GM23248 (cell line): ENCODE results near the gene BCAP31. TPM values are rescaled to one million over a fixed set of nuclear protein-coding genes. Genes with fewer than 3 reads are reported as not detected.

Source experiments
- DNase-seq: peaks from one replicate; pipeline ENCODE4 v3.0.0-alpha.2; 2015
- H2AFZ ChIP-seq: fragments of 200-600 bp; sonication (generic); 2 replicates; pipeline ENCODE4 v1.6.1; 2016; ENCODE audit warnings: antibody characterized with exemption
- H3F3A ChIP-seq: fragments of 200-600 bp; sonication (generic); 2 replicates; pipeline ENCODE4 v1.6.1; 2016; ENCODE audit warnings: mild to moderate bottlenecking, antibody characterized with exemption, mixed run types; ENCODE audit not compliant: insufficient read depth
- H3K27ac ChIP-seq: fragments of 200-600 bp; sonication (generic); 2 replicates; pipeline ENCODE4 v1.5.1; 2016; ENCODE audit warnings: mild to moderate bottlenecking
- H3K27me3 ChIP-seq: fragments of 200-600 bp; sonication (generic); replicated peaks from 2 replicates; pipeline ENCODE4 v1.6.1; 2016; ENCODE audit warnings: mild to moderate bottlenecking; ENCODE audit not compliant: insufficient read depth
- H3K36me3 ChIP-seq: fragments of 200-600 bp; sonication (generic); 2 replicates; pipeline ENCODE4 v1.6.1; 2016; ENCODE audit warnings: low read depth, mild to moderate bottlenecking
- H3K4me1 ChIP-seq: fragments of 200-600 bp; sonication (generic); 2 replicates; pipeline ENCODE4 v1.6.1; 2016; ENCODE audit warnings: mild to moderate bottlenecking; ENCODE audit not compliant: insufficient read depth
- H3K4me2 ChIP-seq: fragments of 200-600 bp; sonication (generic); one replicate; pipeline ENCODE4 v1.6.1; 2016; ENCODE audit warnings: mild to moderate bottlenecking; ENCODE audit not compliant: unreplicated experiment
- H3K4me3 ChIP-seq: fragments of 200-600 bp; sonication (generic); 2 replicates; pipeline ENCODE4 v1.5.1; 2016; ENCODE audit warnings: mild to moderate bottlenecking
- H3K79me2 ChIP-seq: fragments of 200-600 bp; sonication (generic); 2 replicates; pipeline ENCODE4 v1.6.1; 2016; ENCODE audit warnings: mild to moderate bottlenecking; ENCODE audit not compliant: insufficient read depth
- H3K9ac ChIP-seq: fragments of 200-600 bp; sonication (generic); 2 replicates; pipeline ENCODE4 v1.6.1; 2016; ENCODE audit warnings: mild to moderate bottlenecking
- H3K9me2 ChIP-seq: fragments of 200-600 bp; sonication (generic); 2 replicates; pipeline ENCODE4 v1.6.1; 2016; ENCODE audit warnings: mixed run types, mild to moderate bottlenecking, moderate library complexity; ENCODE audit not compliant: insufficient read depth
- H3K9me3 ChIP-seq: fragments of 200-600 bp; sonication (generic); one replicate; pipeline ENCODE4 v1.6.1; 2017; ENCODE audit warnings: low read depth
- H4K20me1 ChIP-seq: fragments of 200-600 bp; sonication (generic); 2 replicates; pipeline ENCODE4 v1.6.0; 2016; ENCODE audit not compliant: insufficient read depth
- EZH2 ChIP-seq: fragments of 200-600 bp; sonication (generic); IDR thresholded peaks from 2 replicates; pipeline ENCODE4 v1.6.1; 2018; ENCODE audit warnings: antibody characterized with exemption, mild to moderate bottlenecking; ENCODE audit not compliant: insufficient read depth, poor library complexity, severe bottlenecking
- EZH2phosphoT487 ChIP-seq: fragments of 200-600 bp; sonication (generic); IDR thresholded peaks from 2 replicates; pipeline ENCODE4 v1.6.1; 2018; ENCODE audit warnings: antibody characterized with exemption, moderate library complexity, mild to moderate bottlenecking, low read depth; ENCODE audit not compliant: insufficient read depth
- WGBS, 2 experiments: methylation state at CpG; one replicate each; pipeline ENCODE4 v1.1.6; 2015 to 2017; ENCODE audit warnings: low lambda C conversion rate in 2 of 2, low coverage in 1 of 2; ENCODE audit errors: missing lambda C conversion rate in 2 of 2; 5-methylcytosine and 5-hydroxymethylcytosine counted together
- in situ Hi-C: fragments of 300-500 bp; cut with MboI; formaldehyde crosslinking; loops from 2 replicates; pipeline ENCODE4 v1.15.0; 2020
- polyA plus RNA-seq: library from polyadenylated mRNA; unstranded; fragments of >200 nt; fragmentation: Nextera tagmentation; extraction: Ambion mirVana; gene quantifications from 2 replicates; pipeline ENCODE4 v1.2.1, GENCODE V29; 2016
- small RNA-seq: library from RNA; depleted of rRNA; stranded (forward); fragments of <200 nt; gene quantifications from one replicate; pipeline ENCODE3, GENCODE V24; 2014; ENCODE audit warnings: low read depth, low replicate concordance
- total RNA-seq: library from RNA; depleted of rRNA; stranded (reverse); fragments of >200 nt; shearing (Covaris generic); gene quantifications from 2 replicates; pipeline ENCODE4 v1.2.3, GENCODE V29; 2014; rRNA removed

BCAP31 gene
- total and polyA plus RNA-seq, 2 experiments from 2014 or later = 180 to 317 TPM

- H3K4me2 ChIP-seq = no peak overlapping the region
- no peaks in the 10 kb centered on the region for H3F3A ChIP-seq
- H3K79me2 ChIP-seq = no peaks in the 10 kb centered on the region
- H3K27me3 ChIP-seq = peaks cover 6% of the 10 kb centered on the region; the same call in 1 of the 2 replicates
- no peaks in the 10 kb centered on the region for H3K4me1 ChIP-seq
- 73 to 88% methylated on average over 7 to 8 of the region's 13 CpGs for WGBS, 2 experiments
- no peak overlapping the region for H3K4me3 ChIP-seq
- no peaks in the 10 kb centered on the region for H3K9me2 ChIP-seq
- in situ Hi-C loops = loop anchor here (25.0 kb wide), 1 partner anchor 689 kb away; no protein-coding TSS in a partner anchor
- no peaks in the 10 kb centered on the region for H3K9me3 ChIP-seq
- DNase-seq = no peak
- H2AFZ ChIP-seq = no peak overlapping the region
- H4K20me1 ChIP-seq = no peaks in the 10 kb centered on the region
- no peak for TF ChIP-seq EZH2
- no peak for TF ChIP-seq EZH2phosphoT487
- H3K36me3 ChIP-seq = no peaks in the 10 kb centered on the region
- no peak overlapping the region for H3K27ac ChIP-seq
- no peak overlapping the region for H3K9ac ChIP-seq
Observed at GRCh38 chrX:153650959-153651358, 73.2 kb downstream of the BCAP31 start.

Small RNA genes lying within 50 kb of the gene (small RNA-seq; reads per million reads assigned to genes)
- gene RN7SL687P = not detected

Other genes starting within 250 kb of the BCAP31 start
- 115 and 129 TPM in 2 replicates for gene BGN, start 229.4 kb downstream of the BCAP31 start, total RNA-seq
- 308 and 314 TPM in 2 replicates for gene BGN, start 229.4 kb downstream of the BCAP31 start, polyA plus RNA-seq
- gene ATP2B3, start 206.7 kb downstream of the BCAP31 start, total RNA-seq = not detected in 2 replicates
- gene ATP2B3, start 206.7 kb downstream of the BCAP31 start, polyA plus RNA-seq = not detected in 2 replicates
- 34.7 and 45.5 TPM in 2 replicates for gene CCNQ, start 125.2 kb downstream of the BCAP31 start, total RNA-seq
- gene CCNQ, start 125.2 kb downstream of the BCAP31 start, polyA plus RNA-seq = 29.1 and 34.5 TPM in 2 replicates
- gene DUSP9, start 77.2 kb downstream of the BCAP31 start, total RNA-seq = not detected in 2 replicates
- not detected in 2 replicates for gene DUSP9, start 77.2 kb downstream of the BCAP31 start, polyA plus RNA-seq
- gene PNCK, start 50.6 kb downstream of the BCAP31 start, total RNA-seq = not detected in 2 replicates
- not detected in 2 replicates for gene PNCK, start 50.6 kb downstream of the BCAP31 start, polyA plus RNA-seq
- 11.7 and 12.5 TPM in 2 replicates for gene SLC6A8, start 36.5 kb downstream of the BCAP31 start, total RNA-seq
- gene SLC6A8, start 36.5 kb downstream of the BCAP31 start, polyA plus RNA-seq = 1.8 and 1.9 TPM in 2 replicates
- gene ABCD1, start 469 bp upstream of the BCAP31 start, total RNA-seq = 24.4 and 24.9 TPM in 2 replicates
- 9.5 and 9.8 TPM in 2 replicates for gene ABCD1, start 469 bp upstream of the BCAP31 start, polyA plus RNA-seq
- 12.5 and 13.5 TPM in 2 replicates for gene PLXNB3, start 39.9 kb upstream of the BCAP31 start, total RNA-seq
- 7.1 and 8.8 TPM in 2 replicates for gene PLXNB3, start 39.9 kb upstream of the BCAP31 start, polyA plus RNA-seq
- gene SRPK3, start 56.7 kb upstream of the BCAP31 start, total RNA-seq = 0.86 TPM in 1 of 2 replicates, not detected in the other
- gene SRPK3, start 56.7 kb upstream of the BCAP31 start, polyA plus RNA-seq = 0.53 and 1.1 TPM in 2 replicates
- gene IDH3G, start 70.0 kb upstream of the BCAP31 start, total RNA-seq = 79.5 and 88.2 TPM in 2 replicates
- 76.1 and 83.2 TPM in 2 replicates for gene IDH3G, start 70.0 kb upstream of the BCAP31 start, polyA plus RNA-seq
- gene SSR4, start 70.3 kb upstream of the BCAP31 start, total RNA-seq = 225 and 295 TPM in 2 replicates
- 568 TPM in 2 replicates for gene SSR4, start 70.3 kb upstream of the BCAP31 start, polyA plus RNA-seq
- gene PDZD4, start 106.2 kb upstream of the BCAP31 start, total RNA-seq = 1.5 TPM in 1 of 2 replicates, not detected in the other
- gene PDZD4, start 106.2 kb upstream of the BCAP31 start, polyA plus RNA-seq = not detected in 2 replicates
- 1.9 TPM in 1 of 2 replicates, not detected in the other for gene L1CAM, start 161.8 kb upstream of the BCAP31 start, total RNA-seq
- 0.34 and 0.38 TPM in 2 replicates for gene L1CAM, start 161.8 kb upstream of the BCAP31 start, polyA plus RNA-seq
- gene AVPR2, start 180.3 kb upstream of the BCAP31 start, total RNA-seq = not detected in 2 replicates
- not detected in 2 replicates for gene AVPR2, start 180.3 kb upstream of the BCAP31 start, polyA plus RNA-seq
- 2.8 TPM in 1 of 2 replicates, not detected in the other for gene ARHGAP4, start 201.9 kb upstream of the BCAP31 start, total RNA-seq
- gene ARHGAP4, start 201.9 kb upstream of the BCAP31 start, polyA plus RNA-seq = 0.43 and 0.45 TPM in 2 replicates
- gene NAA10, start 210.7 kb upstream of the BCAP31 start, total RNA-seq = 105 and 154 TPM in 2 replicates
- 161 and 166 TPM in 2 replicates for gene NAA10, start 210.7 kb upstream of the BCAP31 start, polyA plus RNA-seq
- gene RENBP, start 220.3 kb upstream of the BCAP31 start, total RNA-seq = 0.11 TPM in 1 of 2 replicates, not detected in the other
- gene RENBP, start 220.3 kb upstream of the BCAP31 start, polyA plus RNA-seq = not detected in 2 replicates
- gene HCFC1, start 247.4 kb upstream of the BCAP31 start, total RNA-seq = 24.0 and 26.4 TPM in 2 replicates
- gene HCFC1, start 247.4 kb upstream of the BCAP31 start, polyA plus RNA-seq = 12.5 and 12.6 TPM in 2 replicates
- gene TMEM187, start 248.4 kb upstream of the BCAP31 start, total RNA-seq = 7.6 and 9.9 TPM in 2 replicates
- gene TMEM187, start 248.4 kb upstream of the BCAP31 start, polyA plus RNA-seq = 8.5 and 10.0 TPM in 2 replicates